Nephron (organoid): ENCODE results near the gene FNDC8.
"Not testable (repeated sequence)": the region's sequence is repeated elsewhere in the genome, so short reads cannot be mapped to it uniquely, and the experiment has no call there.

ENCODE experiments used
- H3K27ac Mint-ChIP-seq, 3 experiments: 2 replicates each; pipeline ENCODE4 v1.8.0; 2020; ENCODE audit warnings: mixed read lengths in 3 of 3, mild to moderate bottlenecking in 2 of 3, moderate library complexity in 1 of 3
- H3K27me3 Mint-ChIP-seq: 2 replicates; pipeline ENCODE4 v1.8.0; 2021; ENCODE audit warnings: low read depth, mild to moderate bottlenecking, moderate library complexity, mixed read lengths
- H3K36me3 Mint-ChIP-seq: 2 replicates; pipeline ENCODE4 v1.8.0; 2020; ENCODE audit warnings: low read depth, mixed read lengths
- H3K4me1 Mint-ChIP-seq: 2 replicates; pipeline ENCODE4 v1.8.0; 2020; ENCODE audit warnings: mixed read lengths
- H3K4me3 Mint-ChIP-seq, 3 experiments: 2 replicates each; pipeline ENCODE4 v1.8.0; 2020; ENCODE audit warnings: mild to moderate bottlenecking in 3 of 3, mixed read lengths in 3 of 3, moderate library complexity in 2 of 3
- H3K9me3 Mint-ChIP-seq: 2 replicates; pipeline ENCODE4 v1.8.0; 2020; ENCODE audit warnings: mixed read lengths
- CTCF ChIP-seq, 3 experiments: fragments of 200-600 bp; sonication (generic); IDR thresholded peaks; one replicate each; pipeline ENCODE4 v1.5.0; 2021; ENCODE audit warnings: antibody characterized with exemption in 3 of 3; ENCODE audit not compliant: unreplicated experiment in 3 of 3

Gene FNDC8

GRCh38 chr17:35174835-35175334, 53.5 kb downstream of the FNDC8 start:
- Mint-ChIP-seq H3K27ac (no peak overlapping the region), H3K36me3 (no peaks in the 10 kb centered on the region), H3K9me3 (no peaks in the 10 kb centered on the region), H3K4me3 (no peak overlapping the region), H3K27me3 (no peaks in the 10 kb centered on the region), H3K4me1 (no peaks in the 10 kb centered on the region)
- no peak for TF ChIP-seq CTCF (IDR thresholded peaks at IDR 0.05; ENCODE audit: unreplicated experiment in 3 of 3)

GRCh38 chr17:35175638-35176415, 54.4 kb downstream of the FNDC8 start:
- Mint-ChIP-seq H3K4me3 (no peak overlapping the region), H3K9me3 (no peaks in the 10 kb centered on the region), H3K4me1 (no peaks in the 10 kb centered on the region), H3K36me3 (no peaks in the 10 kb centered on the region), H3K27me3 (no peaks in the 10 kb centered on the region), H3K27ac (no peak overlapping the region)
- no peak for TF ChIP-seq CTCF (IDR thresholded peaks at IDR 0.05; ENCODE audit: unreplicated experiment in 3 of 3)

GRCh38 chr17:35176897-35177296, 55.5 kb downstream of the FNDC8 start:
- H3K27me3 Mint-ChIP-seq, result peaks cover 5% of the 10 kb centered on the region
- H3K4me1 Mint-ChIP-seq, result no peaks in the 10 kb centered on the region

GRCh38 chr17:35179379-35179778, 58.0 kb downstream of the FNDC8 start:
- H3K4me1 Mint-ChIP-seq, H3K36me3 Mint-ChIP-seq, H3K27ac Mint-ChIP-seq, H3K4me3 Mint-ChIP-seq, H3K9me3 Mint-ChIP-seq: not testable (repeated sequence)
- peaks cover 24% of the 10 kb centered on the region for H3K27me3 Mint-ChIP-seq

More at GRCh38 chr17:35176897-35177296, 55.5 kb downstream of the FNDC8 start:
- Mint-ChIP-seq H3K36me3 (no peaks in the 10 kb centered on the region), H3K4me3 (no peak overlapping the region), H3K9me3 (no peaks in the 10 kb centered on the region), H3K27ac (no peak overlapping the region)
- no peak for TF ChIP-seq CTCF (IDR thresholded peaks at IDR 0.05; ENCODE audit: unreplicated experiment in 3 of 3)
